Panc1 (cell line): Measurements from ENCODE around the gene TULP3.

Experiments used
- CTCF ChIP-seq: fragments of 450-650 bp; IDR thresholded peaks from 2 replicates; pipeline ENCODE4 v1.5.1; 2017; ENCODE audit warnings: mild to moderate bottlenecking
- REST ChIP-seq, 2 experiments: IDR thresholded peaks; 2 replicates each; pipeline ENCODE4 v1.6.1; 2011 to 2012; ENCODE audit warnings: low read depth in 2 of 2, control low read depth in 1 of 2, low read length in 1 of 2, mild to moderate bottlenecking in 1 of 2, moderate library complexity in 1 of 2; ENCODE audit not compliant: insufficient read depth in 1 of 2

GRCh38 chr12:2900642-2901041, 10.0 kb downstream of the TULP3 start:
- TF ChIP-seq CTCF, result no peak
- no peak for TF ChIP-seq REST (IDR thresholded peaks at IDR 0.05; ENCODE audit: insufficient read depth in 1 of 2, low read depth in 2 of 2, low read length in 1 of 2)
